Peyer's patch (tissue), 4 donors: ENCODE results near the gene C20orf173. TPM values are rescaled to one million over a fixed set of nuclear protein-coding genes. Genes with fewer than 3 reads are reported as not detected.
A peak's percentile ranks its signal among the peaks of the same experiment; 100 is the strongest.

ENCODE experiments used
- DNase-seq, 3 donors: peaks; one replicate each; pipeline ENCODE4 v3.0.0-alpha.2; 2017 to 2019
- H3K27ac ChIP-seq, 4 donors: fragments of 200-600 bp; sonication (generic); one replicate each; pipeline ENCODE4 v1.5.1; 2016 to 2019
- H3K27me3 ChIP-seq, 2 donors: fragments of 200-600 bp; sonication (generic); one replicate each; pipeline ENCODE4 v1.5.1; 2019
- H3K36me3 ChIP-seq, 3 donors: fragments of 200-600 bp; sonication (generic); one replicate each; pipeline ENCODE4 v1.5.1; 2016 to 2019
- H3K4me1 ChIP-seq, 4 donors: fragments of 200-600 bp; sonication (generic); one replicate each; pipeline ENCODE4 v1.5.1; 2016 to 2019
- H3K4me3 ChIP-seq, 4 donors: fragments of 200-600 bp; sonication (generic); 1 replicate in 3 of 4; 2 replicates in 1 of 4; pipeline ENCODE4 v1.5.1; 2016 to 2019; ENCODE audit warnings: mild to moderate bottlenecking in 1 of 4
- H3K9me3 ChIP-seq, 4 donors: fragments of 200-600 bp; sonication (generic); one replicate each; pipeline ENCODE4 v1.5.1; 2016 to 2019; ENCODE audit warnings: mild to moderate bottlenecking in 1 of 4
- POLR2A ChIP-seq, 2 donors: fragments of 450-650 bp; IDR thresholded peaks; one replicate each; pipeline ENCODE4 v1.5.1; 2017; ENCODE audit warnings: antibody characterized with exemption in 2 of 2, mild to moderate bottlenecking in 2 of 2, moderate library complexity in 2 of 2
- total RNA-seq, 4 donors: library from RNA; depleted of rRNA; stranded (reverse); fragments of >200 nt; gene quantifications; one replicate each; pipeline ENCODE4 v1.1.0, GENCODE V29; 2016
- TF ChIP-seq, protein P1 (sequence below), 6 experiments: fragments of 450-650 bp in 4 of 6; fragments of 200-600 bp in 2 of 6; sonication (generic) in 1 of 6; IDR thresholded peaks; one replicate each; pipeline ENCODE4 v1.5.1; 2017 to 2019; ENCODE audit warnings: antibody characterized with exemption in 6 of 6, mild to moderate bottlenecking in 3 of 6, moderate library complexity in 1 of 6

The C20orf173 gene
- total RNA-seq, 4 donors from 2014 or later, result not detected

DNA sequence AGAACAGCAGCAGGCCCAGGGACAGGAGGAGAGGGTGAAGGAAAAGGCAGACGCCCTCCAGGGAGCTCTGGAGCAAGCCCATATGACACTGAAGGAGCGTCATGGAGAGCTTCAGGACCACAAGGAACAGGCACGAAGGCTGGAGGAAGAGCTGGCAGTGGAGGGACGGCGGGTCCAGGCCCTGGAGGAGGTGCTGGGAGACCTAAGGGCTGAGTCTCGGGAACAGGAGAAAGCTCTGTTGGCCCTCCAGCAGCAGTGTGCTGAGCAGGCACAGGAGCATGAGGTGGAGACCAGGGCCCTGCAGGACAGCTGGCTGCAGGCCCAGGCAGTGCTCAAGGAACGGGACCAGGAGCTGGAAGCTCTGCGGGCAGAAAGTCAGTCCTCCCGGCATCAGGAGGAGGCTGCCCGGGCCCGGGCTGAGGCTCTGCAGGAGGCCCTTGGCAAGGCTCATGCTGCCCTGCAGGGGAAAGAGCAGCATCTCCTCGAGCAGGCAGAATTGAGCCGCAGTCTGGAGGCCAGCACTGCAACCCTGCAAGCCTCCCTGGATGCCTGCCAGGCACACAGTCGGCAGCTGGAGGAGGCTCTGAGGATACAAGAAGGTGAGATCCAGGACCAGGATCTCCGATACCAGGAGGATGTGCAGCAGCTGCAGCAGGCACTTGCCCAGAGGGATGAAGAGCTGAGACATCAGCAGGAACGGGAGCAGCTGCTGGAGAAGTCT lies 25.5 kb downstream of the C20orf173 start:
- no peak overlapping the region for H3K4me3 ChIP-seq
- H3K9me3 ChIP-seq, result no peaks in the 10 kb centered on the region
- H3K4me1 ChIP-seq, result peaks cover 0 to 8% (median 0%) of the 10 kb centered on the region in 4 donors
- TF ChIP-seq, protein P1, sequence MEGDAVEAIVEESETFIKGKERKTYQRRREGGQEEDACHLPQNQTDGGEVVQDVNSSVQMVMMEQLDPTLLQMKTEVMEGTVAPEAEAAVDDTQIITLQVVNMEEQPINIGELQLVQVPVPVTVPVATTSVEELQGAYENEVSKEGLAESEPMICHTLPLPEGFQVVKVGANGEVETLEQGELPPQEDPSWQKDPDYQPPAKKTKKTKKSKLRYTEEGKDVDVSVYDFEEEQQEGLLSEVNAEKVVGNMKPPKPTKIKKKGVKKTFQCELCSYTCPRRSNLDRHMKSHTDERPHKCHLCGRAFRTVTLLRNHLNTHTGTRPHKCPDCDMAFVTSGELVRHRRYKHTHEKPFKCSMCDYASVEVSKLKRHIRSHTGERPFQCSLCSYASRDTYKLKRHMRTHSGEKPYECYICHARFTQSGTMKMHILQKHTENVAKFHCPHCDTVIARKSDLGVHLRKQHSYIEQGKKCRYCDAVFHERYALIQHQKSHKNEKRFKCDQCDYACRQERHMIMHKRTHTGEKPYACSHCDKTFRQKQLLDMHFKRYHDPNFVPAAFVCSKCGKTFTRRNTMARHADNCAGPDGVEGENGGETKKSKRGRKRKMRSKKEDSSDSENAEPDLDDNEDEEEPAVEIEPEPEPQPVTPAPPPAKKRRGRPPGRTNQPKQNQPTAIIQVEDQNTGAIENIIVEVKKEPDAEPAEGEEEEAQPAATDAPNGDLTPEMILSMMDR (IDR thresholded peaks at IDR 0.05), result no peak
- no peak for TF ChIP-seq POLR2A (IDR thresholded peaks at IDR 0.05)
- H3K36me3 ChIP-seq, result peaks cover 0 to 71% (median 0%) of the 10 kb centered on the region in 3 donors
- no peak for DNase-seq
- no peaks in the 10 kb centered on the region for H3K27me3 ChIP-seq
- no peak overlapping the region for H3K27ac ChIP-seq

DNA sequence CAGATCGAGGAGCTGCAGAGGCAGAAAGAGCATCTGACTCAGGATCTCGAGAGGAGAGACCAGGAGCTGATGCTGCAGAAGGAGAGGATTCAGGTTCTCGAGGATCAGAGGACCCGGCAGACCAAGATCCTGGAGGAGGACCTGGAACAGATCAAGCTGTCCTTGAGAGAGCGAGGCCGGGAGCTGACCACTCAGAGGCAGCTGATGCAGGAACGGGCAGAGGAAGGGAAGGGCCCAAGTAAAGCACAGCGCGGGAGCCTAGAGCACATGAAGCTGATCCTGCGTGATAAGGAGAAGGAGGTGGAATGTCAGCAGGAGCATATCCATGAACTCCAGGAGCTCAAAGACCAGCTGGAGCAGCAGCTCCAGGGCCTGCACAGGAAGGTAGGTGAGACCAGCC lies 26.2 kb downstream of the C20orf173 start:
- TF ChIP-seq POLR2A (IDR thresholded peaks at IDR 0.05), result no peak
- TF ChIP-seq, protein P1 (IDR thresholded peaks at IDR 0.05), result no peak
- no peak overlapping the region for H3K4me3 ChIP-seq
- H3K36me3 ChIP-seq, result peaks cover 0 to 71% (median 0%) of the 10 kb centered on the region in 3 donors
- no peak for DNase-seq
- no peaks in the 10 kb centered on the region for H3K27me3 ChIP-seq
- H3K27ac ChIP-seq, result peak overlapping the region in 1 of 4 donors; percentile 47
- H3K9me3 ChIP-seq, result no peaks in the 10 kb centered on the region
- H3K4me1 ChIP-seq, result peaks cover 0 to 8% (median 0%) of the 10 kb centered on the region in 4 donors

GRCh38 chr20:35502352-35502751 lies 27.1 kb downstream of the C20orf173 start:
- DNase-seq, result peak in 2 of 3 donors; percentile 79 to 85
- no peak for TF ChIP-seq POLR2A (IDR thresholded peaks at IDR 0.05)
- TF ChIP-seq, protein P1 (IDR thresholded peaks at IDR 0.05), result no peak
- H3K4me3 ChIP-seq, result no peak overlapping the region
- H3K27ac ChIP-seq, result peak overlapping the region in 1 of 4 donors; percentile 47
- peaks cover 0 to 8% (median 0%) of the 10 kb centered on the region in 4 donors for H3K4me1 ChIP-seq
- H3K36me3 ChIP-seq, result peaks cover 0 to 71% (median 0%) of the 10 kb centered on the region in 3 donors
- no peaks in the 10 kb centered on the region for H3K27me3 ChIP-seq
- no peaks in the 10 kb centered on the region for H3K9me3 ChIP-seq

GRCh38 chr20:35499271-35499670 lies 30.2 kb downstream of the C20orf173 start:
- peaks cover 0 to 95% (median 0%) of the 10 kb centered on the region in 3 donors for H3K36me3 ChIP-seq
- DNase-seq, result no peak
- no peaks in the 10 kb centered on the region for H3K4me1 ChIP-seq
- H3K9me3 ChIP-seq, result no peaks in the 10 kb centered on the region
- no peak for TF ChIP-seq POLR2A (IDR thresholded peaks at IDR 0.05)
- TF ChIP-seq, protein P1 (IDR thresholded peaks at IDR 0.05), result no peak
- H3K27ac ChIP-seq, result no peak overlapping the region
- no peak overlapping the region for H3K4me3 ChIP-seq
- no peaks in the 10 kb centered on the region for H3K27me3 ChIP-seq

DNA sequence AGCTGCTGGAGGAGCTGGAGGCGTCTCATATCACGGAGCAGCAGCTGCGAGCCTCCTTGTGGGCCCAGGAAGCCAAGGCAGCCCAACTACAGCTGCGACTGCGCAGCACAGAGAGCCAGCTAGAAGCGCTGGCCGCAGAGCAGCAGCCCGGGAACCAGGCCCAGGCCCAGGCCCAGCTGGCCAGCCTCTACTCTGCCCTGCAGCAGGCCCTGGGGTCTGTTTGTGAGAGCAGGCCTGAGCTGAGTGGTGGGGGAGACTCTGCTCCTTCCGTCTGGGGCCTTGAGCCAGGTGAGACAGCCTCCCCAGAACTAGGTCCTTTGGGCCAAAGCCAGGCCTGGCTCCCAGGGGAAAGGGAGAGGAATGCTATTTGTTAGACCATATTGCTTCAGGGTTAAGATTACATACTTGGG lies 31.7 kb downstream of the C20orf173 start:
- Histone ChIP-seq H3K27ac (peak overlapping the region in 2 of 4 donors; percentile 22 to 28), H3K27me3 (no peaks in the 10 kb centered on the region), H3K9me3 (no peaks in the 10 kb centered on the region), H3K4me3 (no peak overlapping the region), H3K4me1 (no peaks in the 10 kb centered on the region), H3K36me3 (peaks cover 0 to 90% (median 0%) of the 10 kb centered on the region in 3 donors)
- no peak for TF ChIP-seq POLR2A (IDR thresholded peaks at IDR 0.05)
- TF ChIP-seq, protein P1 (IDR thresholded peaks at IDR 0.05), result no peak
- DNase-seq, result no peak
